IMR-90 (cell line): ENCODE results near the gene C16orf96. TPM values are rescaled to one million over a fixed set of nuclear protein-coding genes. Genes with fewer than 3 reads are reported as not detected.

ENCODE experiments used
- ATAC-seq: fragments of 200-7000 bp; cut with Tn5 transposase; 2 replicates; pipeline ENCODE4 v1.9.1; 2020; ENCODE audit warnings: low read depth, mild to moderate bottlenecking, moderate library complexity
- BruUV-seq: library from RNA; stranded (reverse); fragments of 400-500 nt; replicated peaks from 2 replicates; lab custom pipeline; 2021; lab: Mats Ljungman, UMichigan
- CTCF ChIA-PET: fragments of 300-600 bp; formaldehyde crosslinking; extraction: SDS; loops from one replicate; lab custom pipeline; 2021; ENCODE audit warnings: antibody characterized with exemption; lab: Yijun Ruan, JAX
- POLR2A ChIA-PET: fragments of 300-600 bp; sonication (Branson Sonifier 250); formaldehyde crosslinking; loops from one replicate; lab custom pipeline; 2022; ENCODE audit warnings: antibody characterized with exemption; ENCODE audit not compliant: unreplicated experiment; lab: Charles Lee
- DNase-seq: peaks from one replicate; pipeline ENCODE4 v3.0.0; 2013
- H2AFZ ChIP-seq: replicated peaks from 2 replicates; pipeline ENCODE3; 2013; ENCODE audit warnings: low read length, mild to moderate bottlenecking; ENCODE audit not compliant: poor library complexity
- H2AK5ac ChIP-seq: 2 replicates; pipeline ENCODE4 v1.6.1; 2013; ENCODE audit warnings: low read depth, low read length, inconsistent platforms
- H2AK9ac ChIP-seq: replicated peaks from 2 replicates; pipeline ENCODE3; 2013; ENCODE audit warnings: mild to moderate bottlenecking, low read depth, low read length, moderate library complexity; ENCODE audit not compliant: poor library complexity
- H2BK120ac ChIP-seq: 2 replicates; pipeline ENCODE4 v1.6.1; 2013; ENCODE audit warnings: low read depth, low read length, inconsistent platforms
- H2BK15ac ChIP-seq: 3 replicates; pipeline ENCODE4 v1.6.1; 2013; ENCODE audit warnings: low read depth, low read length, inconsistent platforms
- H2BK20ac ChIP-seq: 2 replicates; pipeline ENCODE4 v1.6.1; 2013; ENCODE audit warnings: low read depth, mild to moderate bottlenecking, inconsistent platforms, low read length, moderate library complexity
- H2BK5ac ChIP-seq: 2 replicates; pipeline ENCODE4 v1.6.1; 2013; ENCODE audit warnings: mild to moderate bottlenecking, low read depth, low read length, inconsistent platforms; ENCODE audit not compliant: poor library complexity, severe bottlenecking
- H3K14ac ChIP-seq: replicated peaks from 2 replicates; pipeline ENCODE4 v1.6.1; 2013; ENCODE audit warnings: low read depth, low read length, inconsistent platforms
- H3K18ac ChIP-seq: 2 replicates; pipeline ENCODE4 v1.6.1; 2013; ENCODE audit warnings: low read depth, low read length, control low read depth
- H3K23ac ChIP-seq: 2 replicates; pipeline ENCODE4 v1.6.1; 2013; ENCODE audit warnings: low read depth, low read length, inconsistent platforms
- H3K27ac ChIP-seq: 2 replicates; pipeline ENCODE4 v1.5.1; 2013; ENCODE audit warnings: mild to moderate bottlenecking, control low read depth, low read length; ENCODE audit not compliant: insufficient read depth
- H3K27me3 ChIP-seq: 2 replicates; pipeline ENCODE4 v1.6.1; 2013; ENCODE audit warnings: low read length; ENCODE audit not compliant: control insufficient read depth, insufficient read depth
- H3K36me3 ChIP-seq: 2 replicates; pipeline ENCODE4 v1.6.1; 2013; ENCODE audit warnings: low read length, mixed read lengths; ENCODE audit not compliant: control insufficient read depth, insufficient read depth
- H3K4ac ChIP-seq: 2 replicates; pipeline ENCODE4 v1.6.1; 2013; ENCODE audit warnings: low read depth, low read length, inconsistent platforms
- H3K4me1 ChIP-seq: 2 replicates; pipeline ENCODE4 v1.6.1; 2013; ENCODE audit warnings: low read length, mixed read lengths; ENCODE audit not compliant: control insufficient read depth, insufficient read depth
- H3K4me2 ChIP-seq: 2 replicates; pipeline ENCODE4 v1.6.1; 2013; ENCODE audit warnings: low read depth, mild to moderate bottlenecking, control low read depth, low read length, moderate library complexity
- H3K4me3 ChIP-seq: 2 replicates; pipeline ENCODE4 v1.5.1; 2013; ENCODE audit warnings: low read depth, mild to moderate bottlenecking, control low read depth, low read length, moderate library complexity; ENCODE audit not compliant: insufficient read depth
- H3K56ac ChIP-seq: 2 replicates; pipeline ENCODE4 v1.6.1; 2013; ENCODE audit warnings: low read length, inconsistent platforms; ENCODE audit not compliant: insufficient read depth; ENCODE audit errors: extremely low read depth
- H3K79me1 ChIP-seq, 2 experiments: 2 replicates each; pipeline ENCODE4 v1.6.1; 2013; ENCODE audit warnings: low read length in 2 of 2, inconsistent platforms in 1 of 2, low read depth in 1 of 2
- H3K9ac ChIP-seq: 2 replicates; pipeline ENCODE4 v1.6.1; 2013; ENCODE audit warnings: low read depth, low read length, control low read depth
- H3K9me1 ChIP-seq: 2 replicates; pipeline ENCODE4 v1.6.1; 2013; ENCODE audit warnings: low read length, inconsistent platforms; ENCODE audit not compliant: insufficient read depth
- H3K9me3 ChIP-seq: 2 replicates; pipeline ENCODE4 v1.6.1; 2013; ENCODE audit warnings: low read length; ENCODE audit not compliant: control insufficient read depth, insufficient read depth
- H4K20me1 ChIP-seq: 2 replicates; pipeline ENCODE4 v1.6.1; 2013; ENCODE audit warnings: low read length, inconsistent platforms; ENCODE audit not compliant: insufficient read depth
- H4K5ac ChIP-seq: 2 replicates; pipeline ENCODE4 v1.6.1; 2013; ENCODE audit warnings: mild to moderate bottlenecking, low read depth, low read length, control low read depth
- H4K8ac ChIP-seq, 2 experiments: 2 replicates each; pipeline ENCODE4 v1.6.1; 2013; ENCODE audit warnings: low read depth in 2 of 2, low read length in 2 of 2, control low read depth in 1 of 2, inconsistent platforms in 1 of 2
- H4K91ac ChIP-seq: 2 replicates; pipeline ENCODE4 v1.6.1; 2013; ENCODE audit warnings: low read depth, low read length, inconsistent platforms; ENCODE audit not compliant: insufficient read depth
- CEBPB ChIP-seq: IDR thresholded peaks from 2 replicates; pipeline ENCODE4 v1.6.1; 2012; ENCODE audit warnings: low read depth, low read length, improper control_type of control experiment
- FOS ChIP-seq: fragments of 150-350 bp; IDR thresholded peaks from 2 replicates; pipeline ENCODE4 v1.6.1; 2016; ENCODE audit warnings: low read depth, low read length
- MAFK ChIP-seq: IDR thresholded peaks from 2 replicates; pipeline ENCODE4 v1.6.1; 2012; ENCODE audit warnings: low read depth, low read length, improper control_type of control experiment
- MAZ ChIP-seq: IDR thresholded peaks from 2 replicates; pipeline ENCODE4 v1.6.1; 2012; ENCODE audit warnings: low read depth, mild to moderate bottlenecking, low read length, improper control_type of control experiment, moderate library complexity, borderline replicate concordance
- NFE2L2 ChIP-seq: fragments of 150-350 bp; IDR thresholded peaks from 2 replicates; pipeline ENCODE4 v1.6.1; 2016; ENCODE audit warnings: low read depth, mild to moderate bottlenecking, low read length
- POLR2A ChIP-seq: IDR thresholded peaks from 2 replicates; pipeline ENCODE4 v1.6.1; 2012; ENCODE audit warnings: mild to moderate bottlenecking, low read depth, low read length
- RAD21 ChIP-seq: IDR thresholded peaks from 2 replicates; pipeline ENCODE4 v1.6.1; 2012; ENCODE audit warnings: low read length, improper control_type of control experiment
- RFX5 ChIP-seq: IDR thresholded peaks from 2 replicates; pipeline ENCODE4 v1.8.0; 2012; ENCODE audit warnings: low read depth, mild to moderate bottlenecking, low read length, moderate library complexity
- SMC3 ChIP-seq: fragments of 150-350 bp; IDR thresholded peaks from 2 replicates; pipeline ENCODE4 v1.6.1; 2016; ENCODE audit warnings: low read depth, mild to moderate bottlenecking, antibody characterized with exemption, low read length, moderate library complexity
- USF2 ChIP-seq: fragments of 150-350 bp; IDR thresholded peaks from 2 replicates; pipeline ENCODE4 v1.6.1; 2017; ENCODE audit warnings: mild to moderate bottlenecking, antibody characterized with exemption, low read length, low read depth
- WGBS, 2 experiments: methylation state at CpG; one replicate each; pipeline versions ENCODE4 v1.1.5 to v1.1.7; 2013; ENCODE audit warnings: missing lambda C conversion rate in 2 of 2; ENCODE audit not compliant: insufficient read length in 1 of 2; ENCODE audit errors: extremely low coverage in 2 of 2; 5-methylcytosine and 5-hydroxymethylcytosine counted together
- dilution Hi-C: fragments of 300-500 bp; cut with HindIII; formaldehyde crosslinking; loops from one replicate; pipeline ENCODE4 v1.14.3; 2018; ENCODE audit warnings: low sequenced_read_pairs; ENCODE audit not compliant: unreplicated experiment
- in situ Hi-C: fragments of 300-500 bp; cut with MboI; formaldehyde crosslinking; loops from 3 replicates; pipeline ENCODE4 v1.14.3; 2019; ENCODE audit warnings: low sequenced_read_pairs, inconsistent platforms, mixed read lengths
- intact Hi-C: fragments of 100-400 bp; cut with micrococcal nuclease; formaldehyde crosslinking; loops from 2 replicates; pipeline ENCODE4 v1.10.0; 2022
- polyA plus RNA-seq, 3 experiments: library from polyadenylated mRNA; depleted of rRNA; stranded (reverse); fragments of >200 nt; gene quantifications; 2 replicates each; pipeline ENCODE4 v1.2.3, GENCODE V29; 2012; ENCODE audit warnings: low replicate concordance in 1 of 3
- total RNA-seq: library from RNA; depleted of rRNA; stranded (reverse); fragments of >200 nt; gene quantifications from 2 replicates; pipeline ENCODE4 v1.2.3, GENCODE V29; 2012

C16orf96 gene
- total and polyA plus RNA-seq, 2 of the 4 experiments (the other 2 are of a cell fraction), result not detected

DNA sequence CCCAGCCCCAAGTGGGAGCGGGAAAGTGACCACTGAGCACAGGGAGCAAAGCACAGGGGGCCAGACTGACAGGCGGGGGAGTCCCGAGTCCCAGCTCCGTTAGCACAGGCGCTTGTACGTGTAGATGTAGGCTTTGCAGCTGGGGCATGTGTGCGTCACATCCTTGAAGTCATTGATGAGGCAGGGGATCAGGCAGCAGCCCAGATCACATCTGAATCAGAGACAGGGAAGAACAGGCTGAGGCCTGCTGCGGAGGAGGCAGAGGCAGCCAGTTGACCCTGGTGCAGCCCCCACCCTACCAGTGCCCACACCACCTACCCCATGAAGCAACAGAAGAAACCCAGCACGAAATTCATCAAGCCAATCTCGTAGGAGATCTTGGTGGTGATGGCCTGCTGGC lies 43.7 kb upstream of the C16orf96 start:
- no peak overlapping the region for H2BK20ac ChIP-seq
- DNase-seq (peak; percentile 30), ATAC-seq (no peak)
- H2AK9ac ChIP-seq, result no peak overlapping the region
- no peak overlapping the region for H2BK120ac ChIP-seq
- no TSS peak for BruUV-seq
- H3K27me3 ChIP-seq, result no peaks in the 10 kb centered on the region
- H3K4ac ChIP-seq, result no peak overlapping the region
- no peak overlapping the region for H3K56ac ChIP-seq
- H2AFZ ChIP-seq, result no peak overlapping the region
- H3K27ac ChIP-seq, result no peak overlapping the region
- no peak overlapping the region for H4K91ac ChIP-seq
- H3K4me3 ChIP-seq, result no peak overlapping the region
- H3K79me1 ChIP-seq, result peaks cover 15 to 32% of the 10 kb centered on the region in 2 experiments
- no peak overlapping the region for H3K23ac ChIP-seq
- peaks cover 12% of the 10 kb centered on the region for H4K20me1 ChIP-seq
- no peak overlapping the region for H3K4me2 ChIP-seq
- 100% methylated on average over 1 of the region's 10 CpGs; no CpG with 5 or more reads in 1 of the 2 experiments for WGBS, 2 experiments
- H3K36me3 ChIP-seq, result peaks cover 61% of the 10 kb centered on the region
- H2BK15ac ChIP-seq, result no peak overlapping the region
- no peak overlapping the region for H4K5ac ChIP-seq
- no peak overlapping the region for H2BK5ac ChIP-seq
- H2AK5ac ChIP-seq, result no peak overlapping the region
- intact Hi-C loops, result loop anchor here (10.0 kb wide), 1 partner anchor 442 kb away; the partner anchor contains the start of gene SEC14L5
- ChIA-PET CTCF (no interaction called here), POLR2A (no interaction called here)
- no peaks in the 10 kb centered on the region for H3K4me1 ChIP-seq
- no peak overlapping the region for H3K14ac ChIP-seq
- no peaks in the 10 kb centered on the region for H3K9me3 ChIP-seq
- H4K8ac ChIP-seq, result no peak overlapping the region
- in situ Hi-C loops, result loop anchor here (5.0 to 25.0 kb wide), 2 partner anchors 35 to 450 kb away; partner anchors contain the start of gene SEC14L5
- H3K18ac ChIP-seq, result no peak overlapping the region
- no peak overlapping the region for H3K9ac ChIP-seq
- TF ChIP-seq FOS (no peak), USF2 (no peak), NFE2L2 (no peak), RAD21 (no peak), POLR2A (no peak), RFX5 (no peak), SMC3 (no peak), MAZ (no peak), MAFK (no peak), CEBPB (no peak)
- H3K9me1 ChIP-seq, result no peaks in the 10 kb centered on the region
- dilution Hi-C loops, result no loop called here
